ENCODE measurements around the gene STPG2. TPM values are rescaled to one million over a fixed set of nuclear protein-coding genes. Genes with fewer than 3 reads are reported as not detected.

Gene STPG2
- total and polyA plus RNA-seq, 12 donors: 0.04 to 0.58 (median 0.36) TPM

DNA sequence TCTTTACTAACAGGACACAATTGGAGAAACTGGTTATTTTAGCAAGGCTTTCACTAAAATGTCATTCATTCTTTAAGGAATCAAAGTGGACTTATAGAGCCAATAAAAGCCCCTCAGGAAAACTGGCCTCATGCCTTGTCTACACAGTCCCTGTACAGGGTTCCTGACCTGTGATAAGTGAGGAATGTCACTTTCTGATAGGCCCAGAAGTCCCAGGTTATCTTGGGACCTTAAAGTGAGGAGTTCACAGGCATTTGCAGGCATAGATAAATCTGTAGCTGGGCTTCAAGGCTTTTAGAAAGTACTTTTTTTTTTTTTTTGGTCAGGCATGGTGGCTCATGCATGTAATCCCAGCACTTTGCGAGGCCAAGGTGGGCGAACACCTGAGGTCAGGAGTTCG, 19.4 kb upstream of the STPG2 start:
- WGBS, 2 donors: 83 to 85% methylated on average over 3 of the region's 3 CpGs
- no peak for ATAC-seq
- DNase-seq: no peak
- Histone ChIP-seq H3K4me1 (peaks cover 0 to 5% (median 0%) of the 10 kb centered on the region in 9 donors), H3K36me3 (no peaks in the 10 kb centered on the region), H3K27ac (no peak overlapping the region), H3K4me3 (no peak overlapping the region), H3K9me3 (no peaks in the 10 kb centered on the region), H3K27me3 (no peaks in the 10 kb centered on the region)
- TF ChIP-seq, protein P1, sequence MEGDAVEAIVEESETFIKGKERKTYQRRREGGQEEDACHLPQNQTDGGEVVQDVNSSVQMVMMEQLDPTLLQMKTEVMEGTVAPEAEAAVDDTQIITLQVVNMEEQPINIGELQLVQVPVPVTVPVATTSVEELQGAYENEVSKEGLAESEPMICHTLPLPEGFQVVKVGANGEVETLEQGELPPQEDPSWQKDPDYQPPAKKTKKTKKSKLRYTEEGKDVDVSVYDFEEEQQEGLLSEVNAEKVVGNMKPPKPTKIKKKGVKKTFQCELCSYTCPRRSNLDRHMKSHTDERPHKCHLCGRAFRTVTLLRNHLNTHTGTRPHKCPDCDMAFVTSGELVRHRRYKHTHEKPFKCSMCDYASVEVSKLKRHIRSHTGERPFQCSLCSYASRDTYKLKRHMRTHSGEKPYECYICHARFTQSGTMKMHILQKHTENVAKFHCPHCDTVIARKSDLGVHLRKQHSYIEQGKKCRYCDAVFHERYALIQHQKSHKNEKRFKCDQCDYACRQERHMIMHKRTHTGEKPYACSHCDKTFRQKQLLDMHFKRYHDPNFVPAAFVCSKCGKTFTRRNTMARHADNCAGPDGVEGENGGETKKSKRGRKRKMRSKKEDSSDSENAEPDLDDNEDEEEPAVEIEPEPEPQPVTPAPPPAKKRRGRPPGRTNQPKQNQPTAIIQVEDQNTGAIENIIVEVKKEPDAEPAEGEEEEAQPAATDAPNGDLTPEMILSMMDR (IDR thresholded peaks at IDR 0.05): no peak
- intact Hi-C loops (cut with DNase I): loop anchor here in 1 of 10 donors (10.0 kb wide), 1 partner anchor 92 kb away; no protein-coding TSS in a partner anchor

DNA sequence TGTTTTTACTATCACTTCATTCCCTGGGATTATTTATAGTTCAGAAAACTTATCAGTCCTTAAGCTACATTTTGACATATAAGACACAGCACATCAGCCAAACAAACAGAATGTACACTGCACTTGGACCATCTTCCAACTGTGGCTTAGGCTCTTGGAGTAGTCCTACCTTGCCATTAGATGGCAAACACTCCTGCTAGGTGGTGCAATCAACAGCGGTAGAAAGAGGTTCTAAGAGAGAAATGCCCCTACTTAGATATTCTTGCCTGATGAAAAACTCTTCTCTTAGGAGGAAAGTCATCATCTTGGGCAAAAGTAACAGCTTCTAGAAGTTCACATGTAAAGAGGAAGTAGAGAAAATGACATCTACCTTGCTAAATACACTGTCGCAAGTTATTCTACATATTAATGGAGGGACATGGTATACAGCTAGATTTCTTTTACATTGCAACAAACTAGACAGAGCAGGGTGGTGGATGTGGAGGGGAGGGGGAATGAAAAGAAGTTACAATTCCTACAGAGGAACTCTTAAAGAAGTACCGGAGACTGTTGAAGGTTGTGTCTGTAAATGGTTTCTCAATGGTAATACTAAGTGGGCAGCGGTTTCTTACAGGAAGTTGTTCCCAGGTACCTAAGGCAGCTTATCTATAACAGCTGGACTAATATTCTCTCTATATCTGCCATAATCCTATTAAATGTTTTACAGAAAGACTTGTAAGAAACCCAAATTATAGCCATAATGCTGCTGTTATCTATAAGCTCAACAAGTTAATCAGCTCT, 8.1 kb upstream of the STPG2 start:
- Histone ChIP-seq H3K27me3 (no peaks in the 10 kb centered on the region), H3K4me3 (no peak overlapping the region), H3K9me3 (no peaks in the 10 kb centered on the region), H3K27ac (no peak overlapping the region), H3K36me3 (no peaks in the 10 kb centered on the region), H3K4me1 (peaks cover 0 to 10% (median 0%) of the 10 kb centered on the region in 9 donors)
- intact Hi-C loops (cut with DNase I): loop anchor here in 3 of 10 donors (5.0 to 10.0 kb wide), 3 partner anchors 51 to 906 kb away; no protein-coding TSS in a partner anchor
- no peak for ATAC-seq
- DNase-seq: no peak
- TF ChIP-seq, protein P1 (IDR thresholded peaks at IDR 0.05): no peak
- 75 to 85% methylated on average over 4 of the region's 4 CpGs for WGBS, 2 donors

DNA sequence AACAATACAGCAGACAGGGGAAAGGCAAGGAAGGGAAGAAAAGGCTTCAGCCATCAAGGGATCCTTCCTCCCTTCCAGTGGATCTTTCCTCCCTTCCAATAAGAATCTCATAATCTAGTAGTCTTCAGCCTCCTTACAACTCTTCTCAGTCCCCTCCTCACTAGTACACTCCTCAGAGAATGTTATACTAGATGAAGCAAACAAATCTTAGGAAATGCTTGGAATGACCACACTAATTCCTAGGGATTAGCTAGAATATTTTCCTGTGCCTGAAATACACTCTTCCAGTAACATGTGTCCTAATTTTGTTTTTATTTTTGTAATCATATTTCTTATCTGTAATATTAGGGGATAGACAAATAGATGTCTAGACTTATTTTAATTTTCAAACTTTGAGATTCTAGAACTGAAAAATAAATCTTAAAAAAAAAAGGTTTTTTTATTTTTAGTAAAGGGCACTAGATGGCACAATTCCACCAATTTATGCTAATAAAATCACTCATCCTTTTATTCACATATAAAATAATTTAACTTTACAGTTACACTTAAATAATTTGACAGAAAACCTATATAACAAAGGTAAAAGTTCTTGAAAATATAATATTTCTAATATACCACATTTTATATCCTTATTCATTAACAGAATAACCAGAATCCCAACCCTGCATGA, 7.0 kb upstream of the STPG2 start:
- Histone ChIP-seq H3K27ac (no peak overlapping the region), H3K9me3 (no peaks in the 10 kb centered on the region), H3K4me1 (peaks cover 0 to 10% (median 0%) of the 10 kb centered on the region in 9 donors), H3K36me3 (no peaks in the 10 kb centered on the region), H3K27me3 (no peaks in the 10 kb centered on the region), H3K4me3 (no peak overlapping the region)
- DNase-seq (no peak), ATAC-seq (no peak)
- TF ChIP-seq, protein P1 (IDR thresholded peaks at IDR 0.05): peak in 6 of 9 donors; percentile 22 to 52 (median 39)
- intact Hi-C loops (cut with DNase I): loop anchor here in 3 of 10 donors (5.0 to 10.0 kb wide), 3 partner anchors 52 to 907 kb away; no protein-coding TSS in a partner anchor

DNA sequence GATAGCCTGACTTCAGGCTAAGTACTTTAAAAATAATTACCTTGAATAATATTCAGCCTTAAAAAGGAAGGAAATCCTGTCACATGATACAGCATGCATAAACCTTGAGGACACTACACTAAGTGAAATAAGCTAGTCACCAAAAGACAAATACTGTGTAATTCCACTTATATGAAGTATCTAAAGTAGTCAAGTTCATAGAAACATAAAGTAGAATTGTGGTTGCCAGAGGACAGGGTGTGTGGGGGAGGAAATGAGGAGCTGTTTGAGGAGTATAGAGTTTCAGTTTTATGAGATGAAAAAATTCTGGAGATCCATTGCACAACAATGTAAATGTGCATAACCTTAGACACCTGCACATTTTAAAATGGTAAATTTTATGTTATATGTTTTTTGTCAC, 5.6 kb upstream of the STPG2 start:
- H3K4me1 ChIP-seq: peaks cover 0 to 13% (median 0%) of the 10 kb centered on the region in 9 donors
- H3K27ac ChIP-seq: no peak overlapping the region
- intact Hi-C loops (cut with DNase I): loop anchor here in 2 of 10 donors (10.0 kb wide), 2 partner anchors 116 to 936 kb away; partner anchors contain the start of genes RAP1GDS1 (in 2 of the 2) and ADH5 (in 1 of the 2)
- H3K27me3 ChIP-seq: no peaks in the 10 kb centered on the region
- no peaks in the 10 kb centered on the region for H3K9me3 ChIP-seq
- TF ChIP-seq, protein P1 (IDR thresholded peaks at IDR 0.05): no peak
- no peaks in the 10 kb centered on the region for H3K36me3 ChIP-seq
- DNase-seq: no peak
- ATAC-seq: no peak
- H3K4me3 ChIP-seq: no peak overlapping the region

Measured in heart right ventricle (tissue), 16 donors.